ENCODE measurements around the gene COG7. TPM values are rescaled to one million over a fixed set of nuclear protein-coding genes. Genes with fewer than 3 reads are reported as not detected.

Gene COG7
- 16.1 and 17.7 TPM in 2 replicates for total RNA-seq

GRCh38 chr16:23452572-23453337 lies at the start of gene COG7:
TSS of gene COG7 (minus strand) at chr16:23453189. CDS start at chr16:23452994, 195 bp downstream.

Other genes with a start within 250 kb of the COG7 start
- not detected in 2 replicates for gene SCNN1B, start 150.9 kb downstream of the COG7 start, total RNA-seq
- gene GGA2, start 57.3 kb upstream of the COG7 start, total RNA-seq: 15.9 and 26.3 TPM in 2 replicates
- 25.5 and 33.0 TPM in 2 replicates for gene EARS2, start 104.2 kb upstream of the COG7 start, total RNA-seq
- gene UBFD1, start 104.5 kb upstream of the COG7 start, total RNA-seq: 54.0 and 69.2 TPM in 2 replicates
- gene NDUFAB1, start 143.1 kb upstream of the COG7 start, total RNA-seq: 48.1 and 57.0 TPM in 2 replicates
- gene PALB2, start 188.1 kb upstream of the COG7 start, total RNA-seq: 5.4 and 7.3 TPM in 2 replicates
- gene DCTN5, start 188.3 kb upstream of the COG7 start, total RNA-seq: 44.5 and 54.4 TPM in 2 replicates
- gene PLK1, start 225.7 kb upstream of the COG7 start, total RNA-seq: 2.2 and 2.4 TPM in 2 replicates

Data from smooth muscle cell of bladder (primary cell).